ENCODE measurements around the gene CDK5.
"Not testable (repeated sequence)": the region's sequence is repeated elsewhere in the genome, so short reads cannot be mapped to it uniquely, and the experiment has no call there.

Gene CDK5

GRCh38 chr7:151035902-151036301, 21.8 kb downstream of the CDK5 start:
- no peak for DNase-seq (ENCODE audit: extremely low read depth in 1 of 2, low read depth in 1 of 2)

GRCh38 chr7:151035026-151035717, 22.5 kb downstream of the CDK5 start:
- no peak for DNase-seq (ENCODE audit: extremely low read depth in 1 of 2, low read depth in 1 of 2)

GRCh38 chr7:151034312-151035025, 23.2 kb downstream of the CDK5 start:
- no peak for DNase-seq (ENCODE audit: extremely low read depth in 1 of 2, low read depth in 1 of 2)

- DNase-seq (ENCODE audit: extremely low read depth in 1 of 2, low read depth in 1 of 2): no peak
These were observed 23.8 kb downstream of the CDK5 start for GRCh38 chr7:151033864-151034249.

- DNase-seq (ENCODE audit: extremely low read depth in 1 of 2, low read depth in 1 of 2): no peak
These were observed 24.5 kb downstream of the CDK5 start for GRCh38 chr7:151032936-151033863.

- DNase-seq (ENCODE audit: extremely low read depth in 1 of 2, low read depth in 1 of 2): no peak
These were observed 26.7 kb downstream of the CDK5 start for GRCh38 chr7:151031011-151031410.

GRCh38 chr7:151028948-151029501, 28.7 kb downstream of the CDK5 start:
- DNase-seq (ENCODE audit: extremely low read depth in 1 of 2, low read depth in 1 of 2): no peak

GRCh38 chr7:151028131-151028947, 29.4 kb downstream of the CDK5 start, which contains the start of gene ABCB8:
Gene ABCB8, plus strand, starts transcription at chr7:151028450. Its CDS starts 66 bp downstream, at chr7:151028516.
- peak; percentile 91 to 96 for DNase-seq (ENCODE audit: extremely low read depth in 1 of 2, low read depth in 1 of 2)

GRCh38 chr7:151027728-151028130, 30.0 kb downstream of the CDK5 start:
- DNase-seq (ENCODE audit: extremely low read depth in 1 of 2, low read depth in 1 of 2): not testable (repeated sequence)

GRCh38 chr7:151026771-151027727, 30.6 kb downstream of the CDK5 start:
- not testable (repeated sequence) for DNase-seq (ENCODE audit: extremely low read depth in 1 of 2, low read depth in 1 of 2)

GRCh38 chr7:151025924-151026671, 31.6 kb downstream of the CDK5 start:
- DNase-seq (ENCODE audit: extremely low read depth in 1 of 2, low read depth in 1 of 2): no peak

GRCh38 chr7:151024435-151025056, 33.2 kb downstream of the CDK5 start, which contains the start of gene ATG9B:
Gene ATG9B, minus strand, starts transcription at chr7:151024494. Its CDS starts 71 bp downstream, at chr7:151024423.
- no peak for DNase-seq (ENCODE audit: extremely low read depth in 1 of 2, low read depth in 1 of 2)

- no peak for DNase-seq (ENCODE audit: extremely low read depth in 1 of 2, low read depth in 1 of 2)
These were observed 34.5 kb downstream of the CDK5 start for GRCh38 chr7:151023232-151023631.

- no peak for DNase-seq (ENCODE audit: extremely low read depth in 1 of 2, low read depth in 1 of 2)
These were observed 37.5 kb downstream of the CDK5 start for GRCh38 chr7:151020231-151020630.

GRCh38 chr7:151019130-151019447, 38.6 kb downstream of the CDK5 start:
- DNase-seq (ENCODE audit: extremely low read depth in 1 of 2, low read depth in 1 of 2): no peak

- no peak for DNase-seq (ENCODE audit: extremely low read depth in 1 of 2, low read depth in 1 of 2)
These were observed 39.1 kb downstream of the CDK5 start for GRCh38 chr7:151018421-151019129.

GRCh38 chr7:151017953-151018420, 39.7 kb downstream of the CDK5 start:
- peak; percentile 45 to 78 for DNase-seq (ENCODE audit: extremely low read depth in 1 of 2, low read depth in 1 of 2)

All from activated CD8-positive, alpha-beta memory T cell treated with anti-CD3 and anti-CD28 coated beads for 1 hour (primary cell).